NCI-H1105 treated with DMSO at 0.1 percent for 48 hours (cell line): ENCODE results near the gene NPFFR1.

Source experiments
- DNase-seq: peaks from one replicate; lab custom pipeline; 2025; lab: John Stamatoyannopoulos, UW

The NPFFR1 gene

GRCh38 chr10:70315276-70315675 is 31.5 kb upstream of the NPFFR1 start:
- no peak for DNase-seq

DNA sequence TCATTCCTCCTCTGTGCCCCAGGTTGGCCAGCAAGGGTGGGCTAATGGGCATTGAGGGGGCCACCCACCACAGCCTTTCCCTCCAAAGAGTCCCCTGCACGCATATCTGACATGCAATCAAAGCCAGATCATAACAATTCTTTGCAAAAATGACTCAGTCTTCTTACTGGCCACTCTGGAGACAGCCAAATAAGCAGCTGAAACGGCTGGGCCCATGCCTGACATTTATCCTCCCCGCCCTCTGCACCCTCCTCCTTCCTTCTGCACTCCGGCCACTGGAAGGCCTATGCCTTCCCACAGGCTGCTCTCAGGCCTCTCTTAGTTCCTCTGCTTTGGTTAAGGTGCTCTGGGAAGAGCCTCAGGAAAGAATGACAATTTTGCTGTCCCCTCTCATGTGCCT is 29.2 kb upstream of the NPFFR1 start:
- no peak for DNase-seq

DNA sequence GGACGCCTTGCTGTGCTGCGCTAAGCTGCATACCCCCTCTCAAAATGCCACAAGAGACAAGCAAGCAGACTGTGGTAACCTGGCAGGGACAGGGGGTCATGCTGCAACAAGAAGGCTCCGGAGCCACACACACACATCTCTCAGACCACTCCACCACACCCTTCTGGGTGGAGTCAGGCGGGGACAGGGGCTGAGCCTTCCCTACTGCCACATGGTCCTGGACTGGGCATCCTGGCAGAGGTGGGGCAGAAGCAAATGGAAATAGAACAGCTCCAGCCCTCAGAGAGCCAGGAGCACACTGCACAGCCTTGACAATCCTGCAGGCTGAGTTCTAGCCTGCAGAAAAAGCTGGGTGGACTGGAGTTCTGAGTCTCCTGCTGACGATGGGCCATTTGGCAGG is 28.4 kb upstream of the NPFFR1 start:
- no peak for DNase-seq

- no peak for DNase-seq
Observed at GRCh38 chr10:70311698-70312097, 27.9 kb upstream of the NPFFR1 start.

DNA sequence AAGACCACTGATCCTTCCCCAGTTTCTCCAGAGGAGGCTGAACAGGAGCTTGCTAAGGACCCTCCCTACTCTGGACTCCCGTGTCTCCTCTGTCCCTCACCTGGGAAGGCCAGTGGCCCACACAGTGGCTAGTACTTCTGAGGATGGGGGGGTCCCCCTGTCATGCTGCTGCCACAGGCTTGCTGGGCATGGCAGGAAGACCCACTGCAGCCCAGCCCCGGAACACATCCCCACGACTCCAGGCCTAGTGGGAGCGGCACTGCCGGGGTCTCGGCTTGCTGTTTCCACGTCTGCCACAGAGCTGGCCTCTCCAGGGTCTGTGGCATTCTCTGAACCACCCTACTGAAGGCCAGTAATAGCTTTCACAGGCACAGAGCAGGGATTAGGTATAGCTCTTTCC is 25.9 kb upstream of the NPFFR1 start:
- no peak for DNase-seq

DNA sequence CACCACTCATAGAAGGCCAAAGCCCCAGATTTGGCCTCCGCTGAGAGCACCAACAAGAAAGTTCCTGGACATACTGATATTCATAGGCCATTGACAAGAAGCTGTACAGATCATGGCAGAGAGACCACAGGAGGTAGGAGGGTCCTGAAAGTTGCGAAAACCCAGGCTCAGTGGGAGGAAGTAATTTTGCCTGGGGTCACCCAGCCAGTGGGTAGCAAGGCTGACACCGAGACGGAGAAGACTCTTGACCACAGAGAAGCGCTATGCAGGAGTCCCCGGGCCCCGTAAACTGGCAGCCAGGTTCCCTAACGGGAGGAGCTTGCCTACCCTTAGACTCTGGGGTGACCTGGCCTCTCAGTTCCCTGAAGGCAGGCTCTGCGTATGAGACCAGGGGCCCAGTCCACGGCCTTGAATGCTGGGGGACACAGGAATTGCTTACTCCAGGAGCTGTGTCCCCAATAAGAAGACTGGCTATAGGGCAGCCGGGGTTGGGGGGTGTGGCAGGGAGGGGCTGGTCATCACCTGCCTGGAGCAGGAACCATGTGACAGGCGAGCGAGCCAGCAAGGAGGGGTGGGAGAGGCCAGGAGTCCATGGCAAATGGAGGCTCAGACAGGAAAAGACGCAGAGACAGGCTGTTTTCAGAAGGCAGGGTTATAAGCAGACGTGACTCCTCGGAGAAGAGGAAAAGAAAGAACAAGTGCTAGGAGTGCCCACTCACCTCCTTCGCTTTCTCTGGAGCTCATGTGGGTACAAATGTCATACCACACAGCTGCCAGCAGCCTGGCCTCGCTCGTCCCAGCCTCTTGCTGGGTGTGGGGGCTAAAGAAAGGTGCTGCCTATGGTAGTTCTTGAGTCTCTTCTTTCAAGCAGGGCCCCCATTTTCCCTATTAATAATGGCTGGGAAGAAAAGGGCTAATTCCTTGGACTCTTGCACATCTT is 24.6 kb upstream of the NPFFR1 start:
- DNase-seq: no peak

- no peak for DNase-seq
Observed at GRCh38 chr10:70306886-70307520, 23.2 kb upstream of the NPFFR1 start.

DNA sequence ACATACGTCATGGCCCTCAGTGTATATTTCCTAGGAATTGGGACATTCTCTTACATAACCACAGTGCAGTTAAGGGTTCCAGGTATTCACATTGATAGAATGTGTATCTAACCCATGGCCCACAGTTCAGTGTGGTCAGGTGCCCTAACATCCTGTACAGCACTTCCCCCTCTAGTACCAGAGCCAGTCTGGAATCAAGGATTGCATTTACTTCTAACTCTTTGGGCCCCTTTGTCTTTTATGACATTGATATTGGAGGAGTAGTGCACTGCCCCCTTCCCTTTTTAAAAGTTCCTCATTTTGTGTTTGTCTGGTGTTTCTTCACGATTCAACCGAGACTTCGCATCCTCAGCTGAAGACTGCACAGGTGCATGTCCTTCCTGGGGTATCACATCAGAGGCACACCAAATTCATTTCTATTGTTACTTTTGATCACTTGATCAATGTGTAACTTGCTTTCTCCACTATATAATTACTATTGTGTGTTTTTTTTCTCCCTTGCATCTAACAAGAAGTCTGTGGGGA is 22.4 kb upstream of the NPFFR1 start:
- DNase-seq: no peak

GRCh38 chr10:70303730-70304129 is 19.9 kb upstream of the NPFFR1 start:
- DNase-seq: no peak

GRCh38 chr10:70302292-70302691 is 18.5 kb upstream of the NPFFR1 start:
- no peak for DNase-seq

DNA sequence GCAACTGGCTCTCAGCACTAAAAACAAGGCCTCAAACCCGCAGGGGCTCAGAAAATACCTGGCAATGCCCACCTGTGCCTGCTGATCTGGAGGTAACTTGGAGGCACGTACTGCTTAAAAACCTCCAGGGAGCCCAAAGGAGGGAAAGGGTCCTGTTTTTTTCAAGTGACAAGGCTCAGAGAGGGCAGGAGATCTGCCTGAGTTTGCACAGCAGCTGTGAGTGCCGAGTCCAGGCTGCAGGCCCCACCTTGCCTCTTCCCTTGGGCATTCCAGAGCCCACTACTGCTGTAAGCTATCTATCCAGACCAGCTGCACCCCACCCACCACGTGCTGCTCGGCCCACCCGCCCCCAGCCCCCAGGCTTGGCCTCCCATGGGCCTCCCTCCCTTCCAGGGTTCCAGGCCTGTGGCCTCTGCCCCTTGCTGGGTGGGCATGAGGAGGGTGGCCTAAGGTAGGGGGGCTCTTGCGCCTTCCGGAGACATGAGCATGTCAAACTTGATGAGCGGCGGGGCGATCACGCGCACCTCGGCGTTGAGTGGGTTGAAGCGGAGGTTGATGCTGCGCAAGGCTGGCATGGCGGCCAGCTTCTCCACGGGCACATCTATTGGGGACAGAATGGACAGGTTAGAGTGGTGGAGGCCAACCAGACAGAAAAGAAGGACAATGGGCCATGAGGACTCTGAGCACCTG is 17.2 kb upstream of the NPFFR1 start:
- DNase-seq: no peak

- DNase-seq: no peak
Observed at GRCh38 chr10:70300461-70300860, 16.7 kb upstream of the NPFFR1 start.

GRCh38 chr10:70299876-70300275 is 16.1 kb upstream of the NPFFR1 start:
- no peak for DNase-seq

DNA sequence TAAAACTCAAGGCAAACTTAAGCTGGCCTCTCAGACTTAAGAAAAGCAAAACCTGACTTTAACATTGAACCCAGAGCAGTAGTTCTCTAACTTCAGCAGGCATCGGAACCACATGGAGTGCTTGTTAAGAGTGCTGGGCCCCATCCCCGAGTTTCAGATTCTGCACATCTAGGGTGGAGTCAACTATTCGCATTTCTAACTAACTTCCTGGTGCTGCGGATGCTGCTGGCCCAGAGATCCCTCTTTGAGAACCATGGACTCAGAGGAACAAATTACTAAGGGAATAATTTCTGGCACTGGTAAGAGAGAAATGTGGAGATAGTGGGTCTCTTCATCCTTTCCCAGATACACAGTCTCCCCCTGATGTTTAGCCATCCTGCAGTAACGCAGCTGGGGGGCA is 14.6 kb upstream of the NPFFR1 start:
- no peak for DNase-seq

DNA sequence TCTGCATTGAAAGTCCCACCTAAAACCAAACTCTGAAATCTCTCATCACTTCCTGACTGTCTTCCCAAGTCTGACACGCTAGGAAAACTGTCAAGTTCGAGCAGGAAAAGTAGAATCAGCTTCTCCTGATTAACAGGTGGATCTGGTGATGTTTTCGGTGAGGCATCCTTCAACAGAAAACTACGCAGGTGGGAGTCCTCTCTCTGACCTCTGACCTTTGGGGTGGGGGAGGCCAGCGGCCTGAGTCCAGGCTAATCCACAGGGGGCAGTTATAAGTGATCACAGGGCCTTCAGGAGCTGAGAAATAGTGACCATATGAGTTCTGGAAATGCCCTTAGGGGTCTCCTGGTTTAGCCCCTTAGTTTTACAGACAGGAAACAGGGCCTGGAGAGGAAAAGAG is 13.4 kb upstream of the NPFFR1 start:
- DNase-seq: no peak

- DNase-seq: no peak
Observed at GRCh38 chr10:70296406-70296899, 12.6 kb upstream of the NPFFR1 start.

DNA sequence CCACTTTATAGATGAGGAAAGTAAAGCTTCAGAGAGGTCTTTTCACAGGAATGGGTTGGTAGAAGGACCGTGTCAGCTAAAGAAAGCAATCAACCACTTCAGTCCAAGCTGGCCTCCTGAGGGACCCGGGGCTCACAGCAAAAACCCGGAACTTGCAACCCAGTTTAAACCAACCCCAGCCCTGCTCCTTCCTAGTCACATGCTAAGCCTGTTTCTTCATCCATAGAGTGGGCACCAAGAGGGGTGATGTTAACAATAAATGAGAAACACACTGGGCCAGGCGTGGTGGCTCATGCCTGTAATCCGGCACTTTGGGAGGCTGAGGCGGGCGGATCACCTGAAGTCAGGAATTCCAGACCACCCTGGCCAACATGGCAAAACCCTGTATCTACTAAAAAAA is 12.1 kb upstream of the NPFFR1 start:
- no peak for DNase-seq

- DNase-seq: no peak
Observed at GRCh38 chr10:70295321-70295720, 11.5 kb upstream of the NPFFR1 start.

DNA sequence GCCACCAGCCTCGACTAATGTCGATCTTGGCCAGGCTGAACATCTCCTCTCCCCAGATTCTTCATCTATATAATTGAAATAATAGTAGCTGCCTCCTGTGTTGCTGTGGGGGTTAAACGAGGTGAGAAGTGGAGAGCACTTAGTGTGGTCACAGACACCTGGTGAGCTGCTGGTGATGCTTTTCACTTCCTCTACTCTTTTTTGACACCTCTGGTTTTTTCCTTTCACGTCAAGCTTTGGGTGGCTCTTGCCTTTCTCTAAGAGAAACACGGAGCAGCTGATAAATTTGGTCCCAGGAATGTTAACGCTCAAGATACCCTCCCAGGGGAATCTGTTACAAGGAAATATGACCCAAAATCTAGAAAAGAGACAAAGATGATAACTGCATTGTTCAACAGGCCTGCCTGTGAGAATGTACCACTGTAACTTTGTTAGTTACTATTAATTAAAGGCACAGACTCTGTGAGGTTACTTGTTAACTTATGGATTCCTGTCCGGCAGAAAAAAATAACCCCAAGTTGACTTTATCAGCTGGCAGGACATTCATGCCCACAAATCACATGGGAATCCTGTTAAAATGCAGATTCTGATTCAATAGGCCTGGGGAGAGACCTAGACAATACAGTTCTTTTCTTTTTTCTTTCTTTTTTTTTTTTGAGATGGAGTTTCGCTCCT is 9.5 kb upstream of the NPFFR1 start:
- no peak for DNase-seq

DNA sequence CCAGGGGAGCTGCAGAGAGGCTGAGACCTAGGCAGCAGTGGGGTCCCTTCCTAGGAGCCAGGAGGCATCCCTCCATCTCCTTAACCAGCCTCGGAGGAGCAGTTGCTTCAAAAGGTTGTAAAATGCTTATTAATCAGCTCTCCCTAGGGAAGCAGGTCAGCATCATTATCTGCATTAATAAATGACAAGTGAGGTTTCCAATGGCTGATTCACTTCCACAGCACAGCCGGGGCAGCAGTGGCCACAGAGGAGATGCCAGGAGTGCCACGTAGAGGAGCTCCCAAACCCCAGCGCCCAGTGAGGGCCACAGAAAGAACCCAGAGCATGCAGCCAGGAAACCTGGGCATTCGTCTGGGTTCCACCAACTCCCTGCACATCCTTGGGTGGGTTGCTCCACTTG is 8.2 kb upstream of the NPFFR1 start:
- no peak for DNase-seq

- DNase-seq: no peak
Observed at GRCh38 chr10:70289739-70290138, 5.9 kb upstream of the NPFFR1 start.

GRCh38 chr10:70286616-70287015 is 2.8 kb upstream of the NPFFR1 start:
- DNase-seq: no peak
